HG03469 (cell line): ENCODE measurements around the gene PLEKHA3.

ENCODE experiments used
- ATAC-seq: cut with Tn5 transposase; IDR thresholded peaks from one replicate; pipeline ENCODE4 v1.9.1; 2021; ENCODE audit warnings: mild to moderate bottlenecking, moderate library complexity, moderate number of reproducible peaks; ENCODE audit not compliant: unreplicated experiment

PLEKHA3 gene

DNA sequence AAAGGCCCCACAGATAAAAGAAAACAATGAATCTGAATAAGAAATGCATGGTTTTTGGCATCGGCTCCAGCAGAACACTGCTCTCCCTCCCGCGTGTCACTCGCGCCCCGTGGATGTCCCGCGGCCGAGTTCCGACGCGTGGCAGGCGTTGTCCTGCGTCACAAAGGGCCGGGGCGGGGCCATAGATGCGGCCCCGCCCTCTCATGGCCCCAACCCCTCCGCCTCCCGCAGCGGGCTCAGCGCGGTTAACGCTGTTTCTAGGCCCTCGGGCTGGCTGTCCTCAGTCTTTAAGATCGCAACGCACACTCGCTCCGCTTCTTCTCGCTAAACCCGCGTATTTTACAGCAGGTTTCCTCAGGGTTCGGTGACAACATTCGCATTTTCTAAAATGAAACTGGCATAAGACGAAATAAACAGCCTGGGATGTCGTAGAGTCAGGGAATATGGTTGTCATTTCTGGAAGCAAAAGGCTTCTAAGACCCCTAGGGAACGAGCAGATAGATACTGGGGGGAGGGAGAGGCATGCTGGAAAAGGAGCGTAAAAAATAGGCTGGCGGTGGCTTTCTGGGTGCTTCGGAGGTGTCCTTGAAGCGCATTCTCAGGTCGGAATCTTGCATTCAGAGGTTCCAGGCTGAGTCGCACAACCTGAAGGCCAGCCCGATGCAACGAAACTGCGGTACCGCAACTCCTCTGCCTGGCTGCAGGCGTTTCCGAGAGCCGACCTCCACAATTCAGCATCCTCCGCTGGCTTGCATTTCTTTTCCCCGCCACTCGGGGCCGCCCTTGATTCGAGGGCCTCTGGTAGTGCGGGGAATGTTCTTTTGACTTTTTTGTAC is 1.6 kb upstream of the PLEKHA3 start, which contains the start of gene FKBP7:
Gene FKBP7 (minus strand): TSS at position 162 of the 836 bp plus-strand sequence. CDS start 101 bp downstream, at position 61.
- ATAC-seq = no peak

- no peak for ATAC-seq
Observed at GRCh38 chr2:178479275-178479616, 1.0 kb upstream of the PLEKHA3 start.

DNA sequence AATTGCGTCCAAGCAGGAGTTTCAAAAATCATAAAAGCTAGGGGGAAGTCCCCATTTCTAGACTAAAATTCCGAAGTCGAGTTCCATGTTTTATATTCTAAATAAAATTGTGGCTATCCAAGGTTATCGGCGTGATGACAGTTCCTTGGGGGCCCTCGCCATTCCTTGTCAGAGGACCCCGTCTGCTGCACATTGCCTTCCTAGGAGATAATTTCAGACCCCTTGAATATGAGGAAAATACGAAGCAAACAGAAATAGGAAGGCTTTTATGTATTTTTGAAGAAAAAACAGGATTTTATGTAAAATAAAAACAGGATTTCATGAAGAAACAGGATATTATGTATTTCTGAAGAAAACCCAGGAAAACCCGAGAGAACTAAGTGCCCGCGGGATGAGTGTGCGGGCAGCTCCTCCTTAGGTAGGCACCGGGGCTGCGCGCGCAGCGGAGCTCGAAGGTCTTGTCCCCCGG is 465 bp upstream of the PLEKHA3 start:
- ATAC-seq = no peak

DNA sequence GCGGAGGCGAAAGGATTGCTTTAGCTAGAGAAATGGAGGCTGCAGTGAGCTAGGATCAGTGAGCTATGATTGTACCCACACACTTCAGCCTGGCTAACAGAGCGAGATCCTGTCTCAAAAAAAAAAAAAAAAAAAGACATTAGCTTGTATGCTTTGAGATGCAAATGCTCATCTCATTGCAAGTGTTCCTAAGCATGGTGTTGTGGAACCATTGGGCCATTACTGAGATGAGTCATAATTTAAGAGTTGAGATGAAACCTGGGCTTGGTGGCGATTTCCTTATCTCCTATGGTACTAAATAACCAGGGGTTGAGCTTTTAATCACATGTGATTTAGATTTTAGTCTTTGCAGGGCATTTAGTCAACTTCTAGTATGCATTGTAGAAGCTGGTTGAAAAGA is 2.2 kb downstream of the PLEKHA3 start:
- ATAC-seq = peak; percentile 38

DNA sequence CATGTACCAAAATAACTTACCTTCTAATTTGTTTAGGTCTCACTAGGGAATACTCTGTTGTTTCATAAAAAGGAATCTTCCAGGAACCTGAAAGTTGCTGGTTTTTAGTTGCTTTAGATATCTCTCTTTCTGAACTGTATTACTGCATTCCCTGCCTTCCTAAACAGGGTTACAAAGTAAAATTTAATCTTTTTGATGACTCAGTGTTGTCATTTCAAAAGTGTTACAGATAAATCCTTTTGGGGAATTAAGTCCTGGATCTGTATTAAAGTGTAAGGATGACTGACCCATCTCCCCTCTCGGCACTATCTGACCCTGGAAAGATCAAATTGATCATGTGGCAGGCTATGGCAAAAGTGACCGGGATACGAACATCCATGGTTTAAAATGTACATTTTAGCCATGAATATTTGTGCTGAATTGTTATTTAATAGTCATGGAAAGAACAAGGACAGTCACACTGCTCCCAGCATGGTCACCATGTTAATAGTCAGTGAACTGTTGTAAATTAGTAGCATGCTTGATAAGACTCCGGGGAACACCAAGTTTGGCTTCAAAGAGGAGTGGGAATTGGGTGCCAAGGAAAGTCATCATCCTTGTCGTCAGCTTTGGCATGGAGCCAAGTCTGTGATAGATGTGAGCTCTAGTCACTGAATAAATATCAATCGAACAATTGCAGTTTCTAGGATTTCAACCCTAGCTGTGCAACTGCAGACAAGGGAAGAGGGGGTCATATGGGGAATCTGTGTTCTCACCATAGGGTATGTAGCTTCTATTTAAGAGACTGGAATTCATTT is 4.2 kb downstream of the PLEKHA3 start:
- ATAC-seq = no peak

DNA sequence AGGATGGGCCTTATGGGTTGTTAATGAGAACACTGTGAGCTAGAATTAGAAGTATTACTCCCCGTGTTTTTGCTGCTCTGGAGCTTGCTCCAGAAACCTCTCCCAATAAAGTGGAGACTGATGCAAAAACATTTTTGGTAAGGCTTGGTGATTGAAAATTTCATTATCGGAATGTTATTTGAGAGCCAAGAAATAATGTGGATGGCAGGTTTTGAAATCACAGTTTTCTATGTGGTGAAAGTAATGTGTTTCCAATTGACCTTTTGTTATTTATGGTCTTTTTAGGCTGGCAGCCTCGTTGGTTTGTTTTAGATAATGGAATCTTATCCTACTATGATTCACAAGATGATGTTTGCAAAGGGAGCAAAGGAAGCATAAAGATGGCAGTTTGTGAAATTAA is 5.1 kb downstream of the PLEKHA3 start:
- no peak for ATAC-seq

GRCh38 chr2:178491612-178492011 is 11.4 kb downstream of the PLEKHA3 start:
- ATAC-seq = no peak

DNA sequence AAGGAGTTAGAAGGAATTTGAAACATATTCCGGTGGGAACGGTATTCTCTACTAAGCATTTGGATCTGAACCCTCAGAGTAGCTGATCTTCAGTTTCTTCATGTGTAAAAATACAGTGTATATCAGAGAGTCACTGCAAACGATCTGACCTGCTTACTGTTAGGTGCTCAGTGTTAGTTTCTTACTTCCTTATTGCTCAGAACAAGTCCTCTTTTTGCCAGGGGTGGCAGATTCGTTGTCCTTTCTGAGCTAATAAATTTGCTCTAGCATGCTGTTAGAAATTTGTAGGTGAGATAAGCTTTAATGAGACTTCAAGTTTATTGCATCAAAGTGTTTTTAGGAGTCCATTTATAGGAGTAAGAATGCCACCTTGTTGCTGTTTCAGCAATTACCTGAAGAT is 15.8 kb downstream of the PLEKHA3 start:
- ATAC-seq = no peak

DNA sequence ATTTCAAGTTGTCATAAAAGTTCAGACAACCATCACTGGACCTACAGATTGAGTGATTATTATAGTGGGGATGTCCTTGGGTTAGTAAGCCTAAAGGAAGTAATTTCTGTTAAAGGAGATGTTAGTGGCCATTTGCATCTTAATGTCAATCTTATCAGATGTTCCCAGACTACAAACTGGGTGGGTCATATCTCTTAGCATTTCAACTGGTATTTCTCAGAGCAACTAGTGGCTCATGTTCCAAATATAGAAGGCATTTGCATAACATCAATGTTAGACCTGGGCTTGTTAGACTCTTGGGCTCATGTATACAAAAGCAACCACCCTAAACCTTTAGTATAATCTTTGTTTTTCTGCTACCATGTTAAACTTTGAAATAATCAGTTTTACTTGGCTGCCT is 17.9 kb downstream of the PLEKHA3 start:
- peak; percentile 70 for ATAC-seq

- no peak for ATAC-seq
Observed at GRCh38 chr2:178499640-178500039, 19.4 kb downstream of the PLEKHA3 start.

- no peak for ATAC-seq
Observed at GRCh38 chr2:178502751-178503150, 22.5 kb downstream of the PLEKHA3 start.

- ATAC-seq = no peak
Observed at GRCh38 chr2:178506101-178506500, 25.8 kb downstream of the PLEKHA3 start.

DNA sequence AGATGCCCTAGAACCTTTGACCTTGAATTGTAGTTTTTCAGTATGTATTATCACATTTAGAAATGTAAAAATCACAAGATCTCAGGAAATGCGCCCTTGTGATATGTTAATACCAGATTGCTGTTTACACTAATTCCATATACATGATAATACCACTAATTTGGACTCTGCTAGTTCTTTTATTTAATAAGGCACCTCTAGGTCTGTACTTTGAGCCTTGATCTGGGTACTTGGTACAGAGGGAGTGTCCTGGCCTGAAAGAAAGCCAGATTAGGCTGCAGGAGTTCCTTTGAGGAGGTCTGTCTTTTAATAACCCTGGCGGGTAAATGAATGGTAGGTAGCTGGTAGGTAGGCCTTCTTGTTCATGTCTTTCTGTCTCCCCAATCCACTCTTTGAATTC is 26.3 kb downstream of the PLEKHA3 start:
- ATAC-seq = no peak

- no peak for ATAC-seq
Observed at GRCh38 chr2:178506949-178507348, 26.7 kb downstream of the PLEKHA3 start.

- no peak for ATAC-seq
Observed at GRCh38 chr2:178508646-178509045, 28.4 kb downstream of the PLEKHA3 start.

- no peak for ATAC-seq
Observed at GRCh38 chr2:178510384-178510783, 30.1 kb downstream of the PLEKHA3 start.

DNA sequence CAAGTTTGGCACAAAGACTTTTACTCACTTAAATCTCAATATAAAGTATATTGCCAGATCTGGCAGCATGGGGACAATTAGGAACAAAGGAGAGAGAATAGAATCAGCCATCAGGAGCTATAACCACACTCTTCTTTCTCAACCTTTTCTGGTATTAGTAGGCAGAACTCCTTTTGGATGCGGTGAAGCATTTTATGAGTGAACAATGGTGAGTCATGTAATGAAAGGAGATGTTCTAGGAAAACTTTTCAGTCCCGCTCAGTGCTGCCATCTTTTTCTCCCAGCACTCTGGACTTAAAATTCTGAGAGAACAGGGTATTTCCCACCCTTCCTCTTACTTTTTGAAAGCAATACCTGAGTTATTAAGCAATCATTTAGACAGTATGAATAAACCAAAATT is 32.2 kb downstream of the PLEKHA3 start:
- ATAC-seq = no peak

DNA sequence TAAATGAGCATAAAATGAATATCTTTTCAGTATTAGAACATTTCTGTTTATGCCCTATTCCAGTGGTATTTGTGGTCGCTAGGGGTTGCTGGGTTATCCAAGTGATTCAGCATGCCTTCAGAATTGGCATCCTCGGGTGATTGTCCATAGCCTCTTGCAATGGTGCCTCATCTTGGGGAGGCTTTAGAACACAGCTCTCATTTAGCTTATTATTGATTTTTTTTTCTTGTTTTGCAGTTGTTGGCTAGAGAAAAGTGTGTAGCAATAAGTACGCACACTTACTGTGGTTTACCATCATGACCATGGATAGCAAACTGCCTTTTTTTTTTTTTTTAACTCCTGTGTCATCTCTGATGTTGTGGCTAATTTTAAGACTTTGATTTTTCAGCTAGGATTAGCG is 33.6 kb downstream of the PLEKHA3 start:
- no peak for ATAC-seq

- ATAC-seq = peak; percentile 60
Observed at GRCh38 chr2:178514664-178515063, 34.4 kb downstream of the PLEKHA3 start.

DNA sequence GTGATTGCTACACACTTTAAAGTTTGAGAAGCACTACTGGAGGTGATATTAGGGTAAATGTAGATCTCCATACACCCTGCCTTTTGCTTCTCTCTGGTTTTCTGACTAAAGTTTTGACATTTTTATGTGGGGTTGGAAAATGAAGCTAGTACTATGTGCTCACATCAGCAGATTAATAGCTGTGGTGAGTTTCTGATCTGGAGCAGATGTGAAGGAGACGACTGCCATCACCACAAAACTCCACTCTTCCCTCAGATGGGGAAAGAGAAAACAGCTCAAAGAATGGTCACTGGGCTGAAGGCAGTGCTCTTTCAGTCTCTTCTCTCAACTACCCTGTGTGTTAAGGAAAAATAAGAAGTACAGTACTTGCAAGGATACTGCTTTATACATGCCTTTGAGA is 37.2 kb downstream of the PLEKHA3 start:
- ATAC-seq = no peak

DNA sequence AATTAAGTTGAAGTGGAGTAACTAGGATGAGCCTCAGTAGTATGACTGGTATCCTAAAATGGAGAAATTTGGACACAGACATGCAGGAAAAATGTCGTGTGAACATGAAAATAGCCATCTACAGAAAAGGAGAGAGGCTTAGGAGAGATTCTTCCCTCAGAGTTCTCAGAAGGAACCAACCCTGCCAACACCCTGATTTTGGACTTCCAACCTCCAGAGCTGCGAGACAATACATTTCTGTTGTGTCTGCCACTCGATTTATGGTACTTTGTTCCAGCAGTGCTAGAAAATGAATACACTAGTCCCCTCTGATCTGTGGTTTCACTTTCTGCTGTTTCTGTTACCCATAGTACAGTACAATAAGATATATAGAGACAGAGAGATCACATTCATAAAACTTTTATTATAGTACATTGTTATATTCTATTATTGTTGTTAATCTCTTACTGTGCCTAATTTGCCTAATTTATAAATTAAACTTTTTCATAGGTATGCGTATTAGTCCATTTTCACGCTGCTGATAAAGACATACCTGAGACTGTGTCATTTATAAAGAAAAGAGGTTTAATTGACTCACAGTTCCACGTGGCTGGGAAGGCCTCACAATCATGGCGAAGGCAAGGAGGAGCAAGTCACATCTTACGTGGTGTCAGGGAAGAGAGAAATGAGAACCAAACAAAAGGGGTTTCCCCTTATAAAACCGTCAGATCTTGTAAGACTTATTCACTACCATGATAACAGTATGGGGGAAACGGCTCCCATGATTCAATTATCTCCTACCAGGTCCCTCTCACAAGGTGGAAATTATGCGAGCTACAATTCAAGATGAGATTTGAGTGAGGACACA is 41.3 kb downstream of the PLEKHA3 start:
- ATAC-seq = no peak
